Measurements from ENCODE around the gene HPN. TPM values are rescaled to one million over a fixed set of nuclear protein-coding genes. Genes with fewer than 3 reads are reported as not detected.
A peak's percentile ranks its signal among the peaks of the same experiment; 100 is the strongest.

The HPN gene
- total RNA-seq, 4 donors from 2014 or later, result 0.26 to 1.7 (median 0.56) TPM; not detected in 1

DNA sequence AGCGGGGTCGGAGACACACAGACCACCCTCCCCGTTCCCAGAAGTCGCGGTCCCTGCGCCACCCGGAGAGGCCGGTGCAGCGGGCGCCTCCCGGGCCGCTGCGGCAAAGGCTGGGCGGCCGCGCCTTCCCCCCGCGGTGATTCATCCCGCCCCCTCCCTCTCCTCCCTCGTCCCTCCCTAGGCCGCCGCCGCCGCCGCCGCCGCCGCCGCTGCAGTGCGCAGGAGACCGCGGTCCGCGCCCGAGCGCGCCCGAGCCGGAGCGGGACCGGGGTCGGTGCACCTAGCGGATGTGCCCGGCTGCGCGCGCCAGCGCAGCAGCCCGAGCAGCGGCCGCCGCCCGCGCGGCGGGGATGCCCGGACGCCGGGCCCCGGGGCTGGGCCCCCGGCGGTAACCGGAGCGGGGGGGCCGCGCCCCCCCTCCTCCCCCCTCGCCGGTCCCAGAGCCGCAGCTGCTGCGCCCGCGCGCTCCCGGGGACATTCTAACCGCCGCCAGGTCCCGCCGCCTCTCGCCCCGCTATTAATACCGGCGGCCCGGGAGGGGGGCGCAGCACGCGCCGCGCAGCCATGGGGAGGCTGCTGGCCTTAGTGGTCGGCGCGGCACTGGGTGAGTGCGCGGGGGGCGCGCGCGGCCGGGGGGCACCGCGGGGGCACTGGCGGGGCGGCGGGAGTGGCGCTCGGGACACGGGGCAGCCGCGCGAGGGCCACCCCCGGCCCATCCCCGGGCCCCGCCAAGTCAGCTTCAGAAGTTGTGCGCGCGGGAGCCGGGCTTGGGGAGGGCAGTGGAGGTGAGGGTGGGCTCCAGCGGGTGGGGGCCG lies 11.1 kb upstream of the HPN start, which contains the start of gene SCN1B:
TSS of gene SCN1B (plus strand) at position 214 of the 815 bp plus-strand sequence. CDS start at position 565, 351 bp downstream.
- H3K9me3 ChIP-seq, result no peaks in the 10 kb centered on the region
- no peak for TF ChIP-seq EP300 (IDR thresholded peaks at IDR 0.05)
- peaks cover 19% of the 10 kb centered on the region for H3K4me1 ChIP-seq
- H3K36me3 ChIP-seq, result peaks cover 30% of the 10 kb centered on the region
- peak within 1 kb of the TSS; percentile 24 for H3K27ac ChIP-seq
- H3K27me3 ChIP-seq, result no peaks in the 10 kb centered on the region
- 0% methylated on average over 15 of the region's 118 CpGs for WGBS
- peak within 1 kb of the TSS; percentile 70 for H3K4me3 ChIP-seq
- no peak for DNase-seq (ENCODE audit: low spot score in 2 of 2)

DNA sequence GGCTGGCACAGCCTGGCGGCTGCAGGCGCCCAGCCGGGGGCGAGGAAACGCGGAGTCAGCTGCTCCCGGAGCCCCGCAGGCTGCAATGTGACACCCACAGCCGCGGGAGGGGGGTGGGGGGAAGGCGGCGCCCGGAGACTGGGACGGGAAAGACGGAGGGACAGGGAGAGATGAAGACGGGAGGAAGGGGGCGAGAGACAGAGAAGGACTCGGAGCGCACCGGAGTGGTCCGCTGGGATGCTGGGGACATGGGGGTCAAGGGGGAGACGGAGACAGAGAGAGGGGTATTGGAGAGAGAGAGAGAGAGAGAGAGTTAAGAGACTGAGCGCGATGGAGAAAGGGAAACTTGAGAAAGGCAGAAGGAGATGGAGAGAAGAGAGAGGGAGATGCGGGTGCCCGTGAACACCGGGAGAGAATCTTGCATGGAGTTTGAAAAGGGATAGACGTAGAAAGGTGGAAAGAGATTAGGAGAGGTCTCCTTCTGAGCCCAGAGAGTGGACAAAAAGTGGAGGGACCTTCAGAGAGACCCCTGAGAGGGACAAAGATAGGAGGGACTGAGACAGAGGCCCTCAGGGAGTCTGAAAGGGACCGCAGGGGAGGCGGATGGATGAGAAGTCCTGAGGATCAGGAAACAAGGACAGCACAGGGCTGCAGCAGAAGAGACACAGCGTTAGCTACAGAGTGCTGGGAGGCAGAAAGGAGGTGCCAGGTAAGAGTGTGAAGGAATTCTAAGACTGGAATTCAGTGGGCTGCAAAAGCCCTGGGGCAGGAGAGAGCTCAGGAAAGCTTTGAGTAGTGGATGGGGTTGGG lies 10.2 kb upstream of the HPN start:
- no peak for TF ChIP-seq POLR2AphosphoS5 (IDR thresholded peaks at IDR 0.05)
- no peak for TF ChIP-seq EP300 (IDR thresholded peaks at IDR 0.05)
- no peak for TF ChIP-seq POLR2A (IDR thresholded peaks at IDR 0.05)
- no peaks in the 10 kb centered on the region for H3K9me3 ChIP-seq
- H3K27ac ChIP-seq, result peak overlapping the region; percentile 24
- peaks cover 21% of the 10 kb centered on the region for H3K36me3 ChIP-seq
- H3K4me3 ChIP-seq, result peak overlapping the region; percentile 70
- no peak for DNase-seq (ENCODE audit: low spot score in 2 of 2)
- peaks cover 19% of the 10 kb centered on the region for H3K4me1 ChIP-seq
- no peaks in the 10 kb centered on the region for H3K27me3 ChIP-seq
- WGBS, result 7% methylated on average over 31 of the region's 31 CpGs

DNA sequence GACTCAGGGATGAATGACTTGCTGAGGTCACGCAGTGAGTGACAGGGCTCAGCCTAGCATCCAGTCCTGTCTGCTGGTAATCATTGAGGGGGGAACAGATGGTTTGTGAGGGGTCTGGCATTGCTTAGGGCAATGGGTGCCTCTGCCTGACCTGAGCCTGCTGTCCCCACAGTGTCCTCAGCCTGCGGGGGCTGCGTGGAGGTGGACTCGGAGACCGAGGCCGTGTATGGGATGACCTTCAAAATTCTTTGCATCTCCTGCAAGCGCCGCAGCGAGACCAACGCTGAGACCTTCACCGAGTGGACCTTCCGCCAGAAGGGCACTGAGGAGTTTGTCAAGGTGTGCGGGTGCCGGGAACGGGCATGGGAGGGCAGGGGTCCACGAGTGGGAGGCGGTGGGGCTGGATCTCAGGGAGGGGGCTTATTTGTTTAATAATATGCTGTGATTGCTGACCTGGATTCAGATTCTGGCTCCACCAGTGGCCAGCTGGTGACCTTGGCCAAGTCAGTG lies 9.1 kb upstream of the HPN start:
- no peaks in the 10 kb centered on the region for H3K9me3 ChIP-seq
- TF ChIP-seq EP300 (IDR thresholded peaks at IDR 0.05) (no peak), POLR2A (IDR thresholded peaks at IDR 0.05) (no peak), POLR2AphosphoS5 (IDR thresholded peaks at IDR 0.05) (no peak)
- TF ChIP-seq, protein P1, sequence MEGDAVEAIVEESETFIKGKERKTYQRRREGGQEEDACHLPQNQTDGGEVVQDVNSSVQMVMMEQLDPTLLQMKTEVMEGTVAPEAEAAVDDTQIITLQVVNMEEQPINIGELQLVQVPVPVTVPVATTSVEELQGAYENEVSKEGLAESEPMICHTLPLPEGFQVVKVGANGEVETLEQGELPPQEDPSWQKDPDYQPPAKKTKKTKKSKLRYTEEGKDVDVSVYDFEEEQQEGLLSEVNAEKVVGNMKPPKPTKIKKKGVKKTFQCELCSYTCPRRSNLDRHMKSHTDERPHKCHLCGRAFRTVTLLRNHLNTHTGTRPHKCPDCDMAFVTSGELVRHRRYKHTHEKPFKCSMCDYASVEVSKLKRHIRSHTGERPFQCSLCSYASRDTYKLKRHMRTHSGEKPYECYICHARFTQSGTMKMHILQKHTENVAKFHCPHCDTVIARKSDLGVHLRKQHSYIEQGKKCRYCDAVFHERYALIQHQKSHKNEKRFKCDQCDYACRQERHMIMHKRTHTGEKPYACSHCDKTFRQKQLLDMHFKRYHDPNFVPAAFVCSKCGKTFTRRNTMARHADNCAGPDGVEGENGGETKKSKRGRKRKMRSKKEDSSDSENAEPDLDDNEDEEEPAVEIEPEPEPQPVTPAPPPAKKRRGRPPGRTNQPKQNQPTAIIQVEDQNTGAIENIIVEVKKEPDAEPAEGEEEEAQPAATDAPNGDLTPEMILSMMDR (IDR thresholded peaks at IDR 0.05), result no peak
- H3K27me3 ChIP-seq, result no peaks in the 10 kb centered on the region
- 97% methylated on average over 14 of the region's 17 CpGs for WGBS
- H3K36me3 ChIP-seq, result peaks cover 10% of the 10 kb centered on the region
- H3K4me3 ChIP-seq, result no peak overlapping the region
- no peak overlapping the region for H3K27ac ChIP-seq
- H3K4me1 ChIP-seq, result peaks cover 19% of the 10 kb centered on the region
- no peak for DNase-seq (ENCODE audit: low spot score in 2 of 2)

DNA sequence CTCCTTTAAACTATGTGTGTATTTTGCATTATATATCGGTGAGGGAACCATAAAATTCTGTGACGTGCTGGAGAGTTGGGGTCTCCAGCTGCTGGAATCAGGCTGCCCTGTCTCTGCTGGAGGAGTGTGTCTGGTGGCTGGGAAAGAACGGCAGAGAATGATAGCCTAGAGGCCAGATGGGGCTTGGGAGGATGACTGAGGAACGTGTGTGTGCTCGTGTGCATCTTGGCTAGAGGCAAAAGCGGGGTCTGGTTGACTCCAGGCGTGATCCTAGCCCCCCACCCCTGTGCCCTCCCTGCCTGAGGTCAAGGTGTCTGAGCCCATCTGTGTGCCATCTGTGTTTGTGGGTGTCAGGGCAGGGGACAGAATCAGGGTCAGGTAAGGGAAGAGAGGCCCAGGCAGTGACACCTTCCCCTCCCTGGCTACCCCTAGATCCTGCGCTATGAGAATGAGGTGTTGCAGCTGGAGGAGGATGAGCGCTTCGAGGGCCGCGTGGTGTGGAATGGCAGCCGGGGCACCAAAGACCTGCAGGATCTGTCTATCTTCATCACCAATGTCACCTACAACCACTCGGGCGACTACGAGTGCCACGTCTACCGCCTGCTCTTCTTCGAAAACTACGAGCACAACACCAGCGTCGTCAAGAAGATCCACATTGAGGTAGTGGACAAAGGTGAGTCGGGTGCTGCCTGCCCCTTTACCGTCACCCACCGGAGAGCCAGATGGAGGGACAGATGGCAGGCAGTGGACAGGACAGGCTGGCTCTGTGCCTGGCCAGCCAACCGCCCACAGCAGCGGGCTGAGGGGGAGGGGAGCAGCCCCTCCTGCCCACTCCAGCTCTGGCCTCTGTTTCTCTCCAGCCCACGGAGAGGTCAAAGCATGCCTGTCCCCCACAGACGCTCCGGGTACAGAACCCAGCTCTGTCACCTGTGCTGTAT lies 8.2 kb upstream of the HPN start:
- TF ChIP-seq POLR2A (IDR thresholded peaks at IDR 0.05), result no peak
- no peak for TF ChIP-seq EP300 (IDR thresholded peaks at IDR 0.05)
- TF ChIP-seq, protein P1 (IDR thresholded peaks at IDR 0.05), result no peak
- no peak for TF ChIP-seq POLR2AphosphoS5 (IDR thresholded peaks at IDR 0.05)
- WGBS, result 87% methylated on average over 29 of the region's 30 CpGs
- no peaks in the 10 kb centered on the region for H3K9me3 ChIP-seq
- no peak overlapping the region for H3K27ac ChIP-seq
- no peak overlapping the region for H3K4me3 ChIP-seq
- peaks cover 6% of the 10 kb centered on the region for H3K36me3 ChIP-seq
- H3K27me3 ChIP-seq, result no peaks in the 10 kb centered on the region
- no peak for DNase-seq (ENCODE audit: low spot score in 2 of 2)
- H3K4me1 ChIP-seq, result peaks cover 21% of the 10 kb centered on the region

DNA sequence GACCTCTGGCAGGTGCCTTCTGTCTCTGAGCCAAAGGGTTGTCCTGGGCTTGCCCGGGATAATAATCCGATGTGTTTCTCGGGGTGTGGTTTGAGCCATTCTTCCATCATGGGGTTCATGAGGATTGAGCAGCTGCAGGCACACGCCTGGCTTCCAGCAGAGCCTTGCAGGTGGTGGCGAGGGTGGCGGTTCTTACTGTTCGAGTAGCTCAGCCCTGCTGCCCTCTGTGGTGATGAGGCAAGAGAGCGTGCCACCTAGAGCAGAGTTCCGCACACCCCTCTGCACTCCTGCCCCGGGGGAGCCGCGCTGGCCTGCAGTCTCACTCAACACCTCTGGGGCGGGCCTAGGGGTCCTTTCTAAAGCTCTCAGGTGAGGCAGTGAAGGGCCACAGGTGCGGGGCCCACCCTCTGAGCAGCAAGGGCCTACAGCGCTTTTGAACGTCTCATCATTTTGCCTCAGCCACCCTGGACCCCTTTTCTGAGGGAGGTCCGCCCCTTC lies 7.5 kb upstream of the HPN start:
- 94% methylated on average over 10 of the region's 17 CpGs for WGBS
- Histone ChIP-seq H3K36me3 (peaks cover 6% of the 10 kb centered on the region), H3K27me3 (no peaks in the 10 kb centered on the region), H3K4me1 (peaks cover 21% of the 10 kb centered on the region), H3K27ac (no peak overlapping the region), H3K4me3 (no peak overlapping the region), H3K9me3 (no peaks in the 10 kb centered on the region)
- TF ChIP-seq POLR2A (IDR thresholded peaks at IDR 0.05) (no peak), EP300 (IDR thresholded peaks at IDR 0.05) (no peak)
- TF ChIP-seq, protein P1 (IDR thresholded peaks at IDR 0.05), result no peak
- no peak for DNase-seq (ENCODE audit: low spot score in 2 of 2)

Measured in suprapubic skin (tissue), 4 donors.